PC-3 (cell line): ENCODE measurements around the gene WDR93. TPM values are rescaled to one million over a fixed set of nuclear protein-coding genes. Genes with fewer than 3 reads are reported as not detected.
"Not testable (repeated sequence)": the region's sequence is repeated elsewhere in the genome, so short reads cannot be mapped to it uniquely, and the experiment has no call there.

ENCODE experiments used
- ATAC-seq: fragments of 200-7000 bp; cut with Tn5 transposase; 2 replicates; pipeline ENCODE4 v1.9.1; 2020; ENCODE audit warnings: mild to moderate bottlenecking, moderate library complexity
- BruUV-seq: library from RNA; stranded (reverse); fragments of 400-500 nt; replicated peaks from 2 replicates; lab custom pipeline; 2021; lab: Mats Ljungman, UMichigan
- CTCF ChIA-PET: fragments of 300-600 bp; sonication (Branson Sonifier 250); formaldehyde crosslinking; loops from one replicate; lab custom pipeline; 2022; ENCODE audit warnings: antibody characterized with exemption; lab: Charles Lee
- POLR2A ChIA-PET: fragments of 300-600 bp; sonication (Branson Sonifier 250); formaldehyde crosslinking; loops from one replicate; lab custom pipeline; 2022; ENCODE audit warnings: antibody characterized with exemption; ENCODE audit not compliant: unreplicated experiment; lab: Charles Lee
- DNase-seq: peaks from one replicate; pipeline ENCODE4 v3.0.0-alpha.2; 2015
- H2AFZ ChIP-seq: fragments of 300-600 bp; sonication (generic); 2 replicates; pipeline ENCODE4 v1.6.0; 2016; ENCODE audit warnings: antibody characterized with exemption, low read length
- H3F3A ChIP-seq: fragments of 300-600 bp; sonication (generic); one replicate; pipeline ENCODE4 v1.6.0; 2017; ENCODE audit warnings: antibody characterized with exemption, low read length, control low read depth, mild to moderate bottlenecking; ENCODE audit not compliant: unreplicated experiment
- H3K27ac ChIP-seq: fragments of 300-600 bp; sonication (generic); 2 replicates; pipeline ENCODE4 v1.5.1; 2016; ENCODE audit warnings: mild to moderate bottlenecking, low read length
- H3K27me3 ChIP-seq: fragments of 300-600 bp; sonication (generic); 2 replicates; pipeline ENCODE4 v1.6.1; 2016; ENCODE audit warnings: low read length, mixed read lengths
- H3K36me3 ChIP-seq: fragments of 300-600 bp; sonication (generic); 2 replicates; pipeline ENCODE4 v1.6.1; 2016; ENCODE audit warnings: low read depth, mixed run types, low read length, mixed read lengths
- H3K4me1 ChIP-seq: fragments of 300-600 bp; sonication (generic); 2 replicates; pipeline ENCODE4 v1.5.1; 2016; ENCODE audit warnings: low read length; ENCODE audit not compliant: insufficient read depth
- H3K4me2 ChIP-seq: fragments of 300-600 bp; sonication (generic); 2 replicates; pipeline ENCODE4 v1.6.0; 2016; ENCODE audit warnings: low read length
- H3K4me3 ChIP-seq: fragments of 300-600 bp; sonication (generic); 2 replicates; pipeline ENCODE4 v1.5.1; 2016; ENCODE audit warnings: mild to moderate bottlenecking, low read length, mixed read lengths
- H3K79me2 ChIP-seq: fragments of 300-600 bp; sonication (generic); 2 replicates; pipeline ENCODE4 v1.6.1; 2017; ENCODE audit warnings: low read length, mixed read lengths
- H3K9ac ChIP-seq: fragments of 300-600 bp; sonication (generic); 2 replicates; pipeline ENCODE4 v1.6.0; 2016; ENCODE audit warnings: mild to moderate bottlenecking, low read length
- H3K9me2 ChIP-seq: fragments of 300-600 bp; sonication (generic); replicated peaks from 2 replicates; pipeline ENCODE4 v1.6.1; 2016; ENCODE audit warnings: mixed run types, low read length, mixed read lengths
- H3K9me3 ChIP-seq: fragments of 300-600 bp; sonication (generic); 2 replicates; pipeline ENCODE4 v1.6.1; 2016; ENCODE audit warnings: low read length, mixed read lengths
- H4K20me1 ChIP-seq: fragments of 300-600 bp; sonication (generic); 2 replicates; pipeline ENCODE4 v1.6.1; 2016; ENCODE audit warnings: low read length, mixed read lengths
- EZH2 ChIP-seq: fragments of 300-600 bp; sonication (generic); IDR thresholded peaks from one replicate; pipeline ENCODE4 v1.6.1; 2017; ENCODE audit warnings: antibody characterized with exemption, mild to moderate bottlenecking, low read length; ENCODE audit not compliant: unreplicated experiment
- EZH2phosphoT487 ChIP-seq: fragments of 300-600 bp; sonication (generic); IDR thresholded peaks from 2 replicates; pipeline ENCODE4 v1.6.1; 2018; ENCODE audit warnings: mild to moderate bottlenecking, antibody characterized with exemption, low read length, borderline replicate concordance
- intact Hi-C: fragments of 100-400 bp; cut with micrococcal nuclease; formaldehyde crosslinking; loops from 2 replicates; pipeline ENCODE4 v1.9.0; 2023
- total RNA-seq: library from RNA; depleted of rRNA; stranded (reverse); fragments of >200 nt; gene quantifications from 2 replicates; pipeline ENCODE4 v1.2.3, GENCODE V29; 2014
- TF ChIP-seq, protein P1 (sequence below): fragments of 300-600 bp; sonication (generic); conservative IDR thresholded peaks from 2 replicates; pipeline ENCODE4 v1.5.1; 2017; ENCODE audit warnings: antibody characterized with exemption, low read depth, mild to moderate bottlenecking, low read length

WDR93 gene
- total RNA-seq, 1 experiment from 2014 or later, result 0.22 TPM

- H3K27me3 ChIP-seq, result no peaks in the 10 kb centered on the region
- H4K20me1 ChIP-seq, result no peaks in the 10 kb centered on the region
- intact Hi-C loops, result no loop called here
- no peak overlapping the region for H3K9ac ChIP-seq
- no peak overlapping the region for H3K4me2 ChIP-seq
- no peak for DNase-seq
- no TSS peak for BruUV-seq
- ChIA-PET CTCF (no interaction called here), POLR2A (no interaction called here)
- no peaks in the 10 kb centered on the region for H3K9me2 ChIP-seq
- H3K4me3 ChIP-seq, result no peak overlapping the region
- no peaks in the 10 kb centered on the region for H3K9me3 ChIP-seq
- H3K79me2 ChIP-seq, result no peaks in the 10 kb centered on the region
- TF ChIP-seq EZH2 (no peak), EZH2phosphoT487 (no peak)
- TF ChIP-seq, protein P1, sequence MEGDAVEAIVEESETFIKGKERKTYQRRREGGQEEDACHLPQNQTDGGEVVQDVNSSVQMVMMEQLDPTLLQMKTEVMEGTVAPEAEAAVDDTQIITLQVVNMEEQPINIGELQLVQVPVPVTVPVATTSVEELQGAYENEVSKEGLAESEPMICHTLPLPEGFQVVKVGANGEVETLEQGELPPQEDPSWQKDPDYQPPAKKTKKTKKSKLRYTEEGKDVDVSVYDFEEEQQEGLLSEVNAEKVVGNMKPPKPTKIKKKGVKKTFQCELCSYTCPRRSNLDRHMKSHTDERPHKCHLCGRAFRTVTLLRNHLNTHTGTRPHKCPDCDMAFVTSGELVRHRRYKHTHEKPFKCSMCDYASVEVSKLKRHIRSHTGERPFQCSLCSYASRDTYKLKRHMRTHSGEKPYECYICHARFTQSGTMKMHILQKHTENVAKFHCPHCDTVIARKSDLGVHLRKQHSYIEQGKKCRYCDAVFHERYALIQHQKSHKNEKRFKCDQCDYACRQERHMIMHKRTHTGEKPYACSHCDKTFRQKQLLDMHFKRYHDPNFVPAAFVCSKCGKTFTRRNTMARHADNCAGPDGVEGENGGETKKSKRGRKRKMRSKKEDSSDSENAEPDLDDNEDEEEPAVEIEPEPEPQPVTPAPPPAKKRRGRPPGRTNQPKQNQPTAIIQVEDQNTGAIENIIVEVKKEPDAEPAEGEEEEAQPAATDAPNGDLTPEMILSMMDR, result no peak
- H3K36me3 ChIP-seq, result 0 out of 2 replicates have a peak, but pooled peaks cover 2% of the 10 kb centered on the region
- no peak for ATAC-seq
- no peak overlapping the region for H2AFZ ChIP-seq
- no peak overlapping the region for H3K27ac ChIP-seq
- H3K4me1 ChIP-seq, result peaks cover 30% of the 10 kb centered on the region
- H3F3A ChIP-seq, result no peaks in the 10 kb centered on the region
Measured at GRCh38 chr15:89787944-89788343, 97.3 kb downstream of the WDR93 start.

DNA sequence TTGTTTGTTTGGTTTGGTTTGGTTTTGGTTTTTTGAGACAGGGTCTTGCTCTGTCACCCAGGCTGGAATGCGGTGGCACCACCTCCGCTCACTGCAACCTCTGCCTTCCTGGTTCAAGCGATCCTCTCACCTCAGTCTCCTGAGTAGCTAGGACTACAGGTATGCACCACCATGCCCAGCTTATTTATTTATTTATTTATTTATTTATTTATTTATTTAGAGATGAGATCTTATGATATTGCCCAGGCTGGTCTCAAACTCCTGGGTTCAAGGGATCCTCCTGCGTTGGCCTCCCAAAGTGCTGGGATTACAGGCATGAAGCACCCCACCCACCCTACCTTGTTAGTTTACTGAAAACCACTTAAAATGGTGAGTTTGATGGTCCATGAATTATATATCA is 98.0 kb downstream of the WDR93 start:
- H3K27ac ChIP-seq, H3K27me3 ChIP-seq, ATAC-seq, H2AFZ ChIP-seq, H3K4me2 ChIP-seq, H3F3A ChIP-seq, H4K20me1 ChIP-seq, H3K9ac ChIP-seq, BruUV-seq, intact Hi-C loops, H3K9me2 ChIP-seq, H3K79me2 ChIP-seq, H3K9me3 ChIP-seq, CTCF ChIA-PET, POLR2A ChIA-PET, DNase-seq, H3K36me3 ChIP-seq, H3K4me3 ChIP-seq: not testable (repeated sequence)
- peaks cover 28% of the 10 kb centered on the region for H3K4me1 ChIP-seq

DNA sequence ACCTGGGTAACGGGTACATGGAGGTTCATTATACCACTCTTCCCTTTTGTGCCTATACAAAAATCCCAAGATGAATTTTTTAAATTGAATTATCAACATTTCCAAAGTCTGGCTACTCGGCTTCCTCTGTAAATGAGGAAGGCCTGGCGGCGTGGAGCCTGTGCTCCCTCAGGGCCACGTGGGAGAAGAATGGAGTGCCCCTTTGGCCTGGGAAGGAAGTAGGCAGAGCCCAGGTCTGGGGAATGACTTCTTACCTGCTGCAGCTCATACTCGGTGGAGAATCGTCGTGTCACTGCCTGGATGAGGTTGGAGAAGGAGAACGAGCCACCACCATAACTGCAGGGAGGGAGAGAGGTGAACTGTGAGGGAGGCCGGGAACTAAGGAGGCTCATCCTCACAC is 99.6 kb downstream of the WDR93 start:
- no peaks in the 10 kb centered on the region for H3K27me3 ChIP-seq
- H3K9me3 ChIP-seq, result no peaks in the 10 kb centered on the region
- no peak overlapping the region for H3K4me3 ChIP-seq
- H4K20me1 ChIP-seq, result no peaks in the 10 kb centered on the region
- peaks cover 20% of the 10 kb centered on the region for H3K4me1 ChIP-seq
- no peak overlapping the region for H3K9ac ChIP-seq
- DNase-seq, result no peak
- intact Hi-C loops, result no loop called here
- CTCF ChIA-PET, result no interaction called here
- H3K79me2 ChIP-seq, result no peaks in the 10 kb centered on the region
- no peak for ATAC-seq
- no peak for TF ChIP-seq EZH2phosphoT487
- TF ChIP-seq, protein P1, result no peak
- no peak for TF ChIP-seq EZH2
- POLR2A ChIA-PET, result no interaction called here
- H3K9me2 ChIP-seq, result no peaks in the 10 kb centered on the region
- no peak overlapping the region for H3K4me2 ChIP-seq
- H2AFZ ChIP-seq, result no peak overlapping the region
- BruUV-seq, result no TSS peak
- H3K36me3 ChIP-seq, result 0 out of 2 replicates have a peak, but pooled peaks cover 2% of the 10 kb centered on the region
- no peak overlapping the region for H3K27ac ChIP-seq
- no peaks in the 10 kb centered on the region for H3F3A ChIP-seq
